ENCODE results near the gene GLRB.

The GLRB gene

DNA sequence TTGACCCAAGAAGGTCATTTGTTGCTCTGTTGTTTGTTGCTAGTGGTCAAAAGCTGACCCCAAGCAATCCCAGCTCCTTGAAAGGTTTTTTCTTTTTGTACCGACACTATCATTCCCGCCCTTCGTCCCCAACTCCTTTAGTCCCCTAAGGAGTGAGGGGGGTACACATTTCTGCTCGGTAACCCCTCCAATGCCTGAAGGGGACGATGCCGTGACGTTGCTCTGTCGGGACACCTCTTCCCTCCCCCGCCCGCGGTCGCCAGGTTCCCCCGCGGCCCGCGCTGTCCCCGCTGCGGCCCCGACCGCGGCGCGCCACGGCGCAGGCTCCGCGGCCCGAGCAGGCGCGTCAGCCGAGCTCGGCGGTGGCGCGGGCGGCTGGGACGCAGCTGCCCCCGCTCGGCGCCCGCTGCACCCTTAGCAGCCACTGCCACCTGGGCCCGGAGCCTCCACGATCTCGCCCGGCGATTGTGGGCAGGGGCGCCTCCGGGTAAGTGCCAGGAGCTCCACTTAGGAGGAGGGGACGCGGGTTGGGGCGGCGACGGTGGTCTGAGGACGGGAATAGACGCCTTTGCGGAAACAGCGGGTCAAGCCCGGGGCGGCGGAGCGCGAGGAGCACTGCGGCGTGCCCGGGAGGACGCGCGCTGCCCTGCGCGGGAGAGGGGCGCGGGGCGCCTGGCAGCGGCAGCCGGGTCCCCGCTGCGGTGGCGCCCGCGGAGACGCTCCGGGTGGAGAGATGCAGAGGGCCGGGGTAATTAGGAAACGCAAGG, at the start of gene GLRB:
Gene GLRB (plus strand): TSS at position 340 of the 767 bp plus-strand sequence. CDS start 1,875 bp downstream, outside the sequence.
- peak; percentile 72 for DNase-seq
- H3K9me3 Mint-ChIP-seq, result no peaks in the 10 kb centered on the region
- no peak within 1 kb of the TSS for H3K27ac Mint-ChIP-seq
- H3K36me3 Mint-ChIP-seq (ENCODE audit: low read depth), result no peaks in the 10 kb centered on the region
- H3K4me3 Mint-ChIP-seq, result peak within 1 kb of the TSS; percentile 88
- H3K27me3 Mint-ChIP-seq (ENCODE audit: low read depth, poor library complexity), result peaks cover 63% of the 10 kb centered on the region
- H3K4me1 Mint-ChIP-seq, result peaks cover 9% of the 10 kb centered on the region
- TF ChIP-seq, protein P1, sequence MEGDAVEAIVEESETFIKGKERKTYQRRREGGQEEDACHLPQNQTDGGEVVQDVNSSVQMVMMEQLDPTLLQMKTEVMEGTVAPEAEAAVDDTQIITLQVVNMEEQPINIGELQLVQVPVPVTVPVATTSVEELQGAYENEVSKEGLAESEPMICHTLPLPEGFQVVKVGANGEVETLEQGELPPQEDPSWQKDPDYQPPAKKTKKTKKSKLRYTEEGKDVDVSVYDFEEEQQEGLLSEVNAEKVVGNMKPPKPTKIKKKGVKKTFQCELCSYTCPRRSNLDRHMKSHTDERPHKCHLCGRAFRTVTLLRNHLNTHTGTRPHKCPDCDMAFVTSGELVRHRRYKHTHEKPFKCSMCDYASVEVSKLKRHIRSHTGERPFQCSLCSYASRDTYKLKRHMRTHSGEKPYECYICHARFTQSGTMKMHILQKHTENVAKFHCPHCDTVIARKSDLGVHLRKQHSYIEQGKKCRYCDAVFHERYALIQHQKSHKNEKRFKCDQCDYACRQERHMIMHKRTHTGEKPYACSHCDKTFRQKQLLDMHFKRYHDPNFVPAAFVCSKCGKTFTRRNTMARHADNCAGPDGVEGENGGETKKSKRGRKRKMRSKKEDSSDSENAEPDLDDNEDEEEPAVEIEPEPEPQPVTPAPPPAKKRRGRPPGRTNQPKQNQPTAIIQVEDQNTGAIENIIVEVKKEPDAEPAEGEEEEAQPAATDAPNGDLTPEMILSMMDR (IDR thresholded peaks at IDR 0.05), result no peak

- Mint-ChIP-seq H3K27ac (no peak overlapping the region), H3K9me3 (peaks cover 6% of the 10 kb centered on the region), H3K36me3 (ENCODE audit: low read depth) (no peaks in the 10 kb centered on the region), H3K4me1 (no peaks in the 10 kb centered on the region), H3K4me3 (no peak overlapping the region), H3K27me3 (ENCODE audit: low read depth, poor library complexity) (peaks cover 3% of the 10 kb centered on the region)
- DNase-seq, result no peak
- TF ChIP-seq, protein P1 (IDR thresholded peaks at IDR 0.05), result no peak
Measured at GRCh38 chr4:157035471-157035870, 40.5 kb upstream of the GLRB start.

DNA sequence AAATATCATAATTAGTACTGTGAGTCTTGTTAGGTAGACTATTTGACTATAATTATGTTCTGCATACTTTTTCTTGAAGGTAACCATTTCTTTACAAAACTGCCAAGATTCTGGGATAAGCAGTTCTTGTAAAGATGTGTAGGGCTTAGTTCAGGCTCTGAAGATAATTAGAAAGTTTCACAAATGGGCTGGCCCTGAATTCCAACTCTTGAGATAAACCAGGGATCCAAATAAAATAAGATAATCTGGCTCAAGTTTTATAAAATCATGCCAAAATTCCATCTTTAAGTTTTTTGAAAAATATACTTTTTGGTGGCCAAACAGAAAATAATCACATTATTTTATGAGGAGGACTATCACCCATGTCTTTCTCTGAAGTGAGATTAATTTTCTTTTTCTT, 35.5 kb upstream of the GLRB start:
- no peaks in the 10 kb centered on the region for H3K9me3 Mint-ChIP-seq
- H3K27me3 Mint-ChIP-seq (ENCODE audit: low read depth, poor library complexity), result peaks cover 3% of the 10 kb centered on the region
- H3K36me3 Mint-ChIP-seq (ENCODE audit: low read depth), result no peaks in the 10 kb centered on the region
- H3K4me1 Mint-ChIP-seq, result peaks cover 8% of the 10 kb centered on the region
- no peak overlapping the region for H3K4me3 Mint-ChIP-seq
- no peak for DNase-seq
- H3K27ac Mint-ChIP-seq, result no peak overlapping the region
- TF ChIP-seq, protein P1 (IDR thresholded peaks at IDR 0.05), result no peak

GRCh38 chr4:157043131-157043530, 32.8 kb upstream of the GLRB start:
- no peaks in the 10 kb centered on the region for H3K9me3 Mint-ChIP-seq
- H3K4me3 Mint-ChIP-seq, result no peak overlapping the region
- H3K36me3 Mint-ChIP-seq (ENCODE audit: low read depth), result no peaks in the 10 kb centered on the region
- TF ChIP-seq, protein P1 (IDR thresholded peaks at IDR 0.05), result no peak
- H3K4me1 Mint-ChIP-seq, result peaks cover 8% of the 10 kb centered on the region
- H3K27ac Mint-ChIP-seq, result no peak overlapping the region
- H3K27me3 Mint-ChIP-seq (ENCODE audit: low read depth, poor library complexity), result no peaks in the 10 kb centered on the region
- peak; percentile 12 for DNase-seq

DNA sequence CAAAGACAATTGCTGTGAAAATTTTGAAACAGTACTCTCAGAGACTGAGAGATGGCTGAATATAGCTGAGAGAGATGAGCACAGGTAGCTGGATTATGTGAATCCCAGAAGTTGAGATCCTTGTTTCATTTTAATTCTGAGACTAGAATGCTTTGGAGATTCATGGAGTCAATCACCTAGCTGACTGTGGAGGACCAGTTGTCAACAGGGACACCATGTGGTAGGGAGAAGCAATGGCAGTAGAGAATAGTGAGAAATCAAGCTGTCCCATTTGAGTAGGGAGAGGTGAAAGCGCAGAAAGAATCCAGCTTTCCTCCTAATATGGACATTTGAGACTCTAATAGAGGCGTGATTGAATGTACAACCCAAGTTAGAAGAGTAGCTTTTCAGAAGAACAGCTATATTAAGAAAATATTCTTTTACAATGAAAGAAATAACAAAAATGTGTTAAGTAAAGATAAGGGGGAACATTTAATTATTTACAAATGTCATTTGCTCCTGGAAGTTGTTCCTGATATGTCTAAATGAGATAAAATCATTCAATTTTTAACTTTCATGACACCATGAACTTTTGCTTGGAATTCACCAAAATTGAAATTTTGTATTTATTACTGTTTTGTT, 30.3 kb upstream of the GLRB start:
- H3K27me3 Mint-ChIP-seq (ENCODE audit: low read depth, poor library complexity), result no peaks in the 10 kb centered on the region
- DNase-seq, result peak; percentile 21
- no peak overlapping the region for H3K27ac Mint-ChIP-seq
- no peaks in the 10 kb centered on the region for H3K9me3 Mint-ChIP-seq
- H3K4me3 Mint-ChIP-seq, result no peak overlapping the region
- TF ChIP-seq, protein P1 (IDR thresholded peaks at IDR 0.05), result peak; percentile 69
- H3K4me1 Mint-ChIP-seq, result peaks cover 8% of the 10 kb centered on the region
- no peaks in the 10 kb centered on the region for H3K36me3 Mint-ChIP-seq (ENCODE audit: low read depth)

All from nephron progenitor cell (in vitro differentiated cells).